ENCODE data around the gene KLHL10. TPM values are rescaled to one million over a fixed set of nuclear protein-coding genes. Genes with fewer than 3 reads are reported as not detected.

KLHL10 gene
- total and polyA plus RNA-seq, 4 donors, result 0.11 to 0.63 (median 0.30) TPM; not detected in 1

DNA sequence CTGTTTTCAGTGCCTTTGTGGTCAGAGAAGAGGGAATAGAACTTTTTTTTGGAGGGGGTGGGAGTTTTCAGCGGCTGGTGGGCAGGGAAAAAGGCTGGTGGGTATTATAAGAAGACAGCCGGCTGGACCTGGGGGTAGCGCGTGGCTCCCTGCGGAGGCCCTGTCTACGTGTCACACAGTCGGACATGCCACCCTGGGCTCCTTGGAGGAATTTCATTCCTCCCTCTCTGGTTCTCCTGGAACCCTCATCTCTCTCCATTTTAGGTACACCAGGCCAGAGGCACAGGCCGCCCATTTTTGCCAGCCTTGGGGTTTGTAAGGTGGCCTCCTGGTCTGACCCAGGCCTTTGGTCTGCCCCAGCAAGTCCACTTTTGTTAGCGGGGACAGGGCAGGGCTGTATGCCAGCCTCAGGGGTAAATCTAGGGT lies 23.9 kb upstream of the KLHL10 start:
- H3K4me3 ChIP-seq (ENCODE audit: low read depth, low read length), result peak overlapping the region; percentile 75
- 35% methylated on average over 9 of the region's 9 CpGs for WGBS (ENCODE audit: insufficient coverage)
- H3K27me3 ChIP-seq (ENCODE audit: control insufficient read depth, insufficient read depth, low read length), result no peaks in the 10 kb centered on the region
- DNase-seq (ENCODE audit: low read depth in 4 of 6, low spot score in 6 of 6), result no peak
- peaks cover 40% of the 10 kb centered on the region for H3K4me1 ChIP-seq (ENCODE audit: control insufficient read depth, insufficient read depth, low read length)
- no peaks in the 10 kb centered on the region for H3K9me3 ChIP-seq (ENCODE audit: control insufficient read depth, insufficient read depth, low read length)
- H3K36me3 ChIP-seq (ENCODE audit: control insufficient read depth, insufficient read depth, low read length), result peaks cover 22% of the 10 kb centered on the region
- H3K27ac ChIP-seq (ENCODE audit: low read depth, low read length), result no peak overlapping the region

DNA sequence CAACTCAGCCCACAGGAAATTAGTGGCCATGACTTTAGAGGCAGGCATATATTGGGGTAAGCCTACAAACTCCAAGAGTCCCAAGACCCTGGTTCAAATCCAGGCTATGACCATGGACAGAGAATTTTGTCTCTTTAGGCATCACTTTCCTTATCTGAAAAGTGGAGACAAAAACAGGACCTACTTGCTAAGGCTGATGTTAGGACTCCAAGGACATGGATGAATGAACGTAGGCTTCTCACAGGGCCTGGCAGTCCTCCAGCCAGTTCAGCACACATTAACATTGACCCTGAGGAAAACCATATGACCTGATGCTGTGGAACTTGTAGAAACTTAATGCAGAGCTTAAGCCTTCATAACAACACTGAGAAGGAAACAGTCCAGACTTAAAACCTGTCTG lies 23.4 kb upstream of the KLHL10 start:
- Histone ChIP-seq H3K9me3 (ENCODE audit: control insufficient read depth, insufficient read depth, low read length) (no peaks in the 10 kb centered on the region), H3K27ac (ENCODE audit: low read depth, low read length) (no peak overlapping the region), H3K4me1 (ENCODE audit: control insufficient read depth, insufficient read depth, low read length) (peaks cover 40% of the 10 kb centered on the region), H3K27me3 (ENCODE audit: control insufficient read depth, insufficient read depth, low read length) (no peaks in the 10 kb centered on the region), H3K4me3 (ENCODE audit: low read depth, low read length) (no peak overlapping the region), H3K36me3 (ENCODE audit: control insufficient read depth, insufficient read depth, low read length) (peaks cover 22% of the 10 kb centered on the region)
- WGBS (ENCODE audit: insufficient coverage), result no CpG with 5 or more reads among the region's 1 CpG
- DNase-seq (ENCODE audit: low read depth in 4 of 6, low spot score in 6 of 6), result no peak

DNA sequence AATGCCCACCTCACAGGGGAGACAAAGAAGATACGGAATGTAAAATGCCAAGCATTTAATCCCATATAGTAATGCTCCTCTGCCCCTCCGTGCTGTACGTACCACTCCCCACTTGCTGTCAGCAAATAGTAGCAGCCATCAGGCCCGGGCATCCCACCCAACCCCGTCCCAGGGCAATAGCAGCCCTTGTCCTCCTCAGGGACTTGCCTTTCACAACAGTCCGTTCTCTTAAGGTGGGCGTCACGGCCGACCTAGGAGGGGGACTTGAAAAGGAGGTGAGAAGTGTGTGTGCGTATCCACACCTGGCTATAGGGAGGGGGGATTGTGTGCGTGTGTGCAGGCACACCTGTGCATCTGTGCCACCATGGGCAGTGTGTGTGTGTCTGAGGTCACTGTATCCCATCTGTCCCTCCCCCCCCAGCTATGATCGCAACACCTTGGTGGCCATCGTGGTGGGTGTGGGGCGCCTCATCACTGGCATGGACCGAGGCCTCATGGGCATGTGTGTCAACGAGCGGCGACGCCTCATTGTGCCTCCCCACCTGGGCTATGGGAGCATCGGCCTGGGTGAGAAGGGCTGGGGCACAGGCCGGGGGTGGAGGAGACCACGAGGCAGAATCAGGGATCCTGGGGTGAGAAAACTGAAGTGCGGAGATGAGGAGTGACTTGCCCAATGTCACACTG lies 20.8 kb upstream of the KLHL10 start:
- Histone ChIP-seq H3K4me1 (ENCODE audit: control insufficient read depth, insufficient read depth, low read length) (peaks cover 20% of the 10 kb centered on the region), H3K27me3 (ENCODE audit: control insufficient read depth, insufficient read depth, low read length) (no peaks in the 10 kb centered on the region), H3K27ac (ENCODE audit: low read depth, low read length) (no peak overlapping the region), H3K9me3 (ENCODE audit: control insufficient read depth, insufficient read depth, low read length) (no peaks in the 10 kb centered on the region), H3K36me3 (ENCODE audit: control insufficient read depth, insufficient read depth, low read length) (peaks cover 27% of the 10 kb centered on the region), H3K4me3 (ENCODE audit: low read depth, low read length) (no peak overlapping the region)
- 98% methylated on average over 20 of the region's 23 CpGs for WGBS (ENCODE audit: insufficient coverage)
- DNase-seq (ENCODE audit: low read depth in 4 of 6, low spot score in 6 of 6), result no peak

DNA sequence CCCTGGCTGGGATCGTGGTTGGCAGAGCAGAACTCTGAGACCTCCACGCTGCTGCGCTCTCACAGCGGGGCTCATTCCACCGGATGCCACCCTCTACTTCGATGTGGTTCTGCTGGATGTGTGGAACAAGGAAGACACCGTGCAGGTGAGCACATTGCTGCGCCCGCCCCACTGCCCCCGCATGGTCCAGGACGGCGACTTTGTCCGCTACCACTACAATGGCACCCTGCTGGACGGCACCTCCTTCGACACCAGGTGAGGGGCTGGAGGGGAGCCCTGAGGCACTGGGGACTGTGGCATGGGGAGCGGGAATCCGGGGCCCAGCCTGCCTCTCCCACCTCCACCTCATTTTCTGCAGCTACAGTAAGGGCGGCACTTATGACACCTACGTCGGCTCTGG lies 19.6 kb upstream of the KLHL10 start:
- Histone ChIP-seq H3K9me3 (ENCODE audit: control insufficient read depth, insufficient read depth, low read length) (no peaks in the 10 kb centered on the region), H3K27me3 (ENCODE audit: control insufficient read depth, insufficient read depth, low read length) (no peaks in the 10 kb centered on the region), H3K36me3 (ENCODE audit: control insufficient read depth, insufficient read depth, low read length) (peaks cover 27% of the 10 kb centered on the region), H3K27ac (ENCODE audit: low read depth, low read length) (no peak overlapping the region), H3K4me1 (ENCODE audit: control insufficient read depth, insufficient read depth, low read length) (peaks cover 8% of the 10 kb centered on the region), H3K4me3 (ENCODE audit: low read depth, low read length) (no peak overlapping the region)
- WGBS (ENCODE audit: insufficient coverage), result 90% methylated on average over 8 of the region's 20 CpGs
- DNase-seq (ENCODE audit: low read depth in 4 of 6, low spot score in 6 of 6), result no peak

DNA sequence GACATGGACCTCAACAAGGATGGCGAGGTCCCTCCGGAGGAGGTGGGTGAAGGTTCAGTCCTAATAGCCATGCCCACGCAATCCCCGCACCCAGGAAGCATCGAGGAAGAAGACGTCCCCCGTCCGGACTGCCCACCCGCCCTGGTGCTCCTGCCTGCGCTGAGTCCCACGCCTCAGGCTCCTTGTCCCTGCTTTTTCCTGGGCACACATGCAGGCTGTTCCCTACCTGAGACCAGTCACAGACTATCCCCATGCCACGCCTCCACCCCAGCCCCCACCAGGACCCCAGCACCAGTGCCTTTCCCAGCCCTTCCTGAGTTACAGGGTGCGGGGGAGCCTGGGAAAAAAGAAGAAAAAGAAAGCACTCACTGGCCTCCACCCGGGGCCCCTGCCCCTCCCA lies 15.8 kb upstream of the KLHL10 start:
- Histone ChIP-seq H3K4me3 (ENCODE audit: low read depth, low read length) (no peak overlapping the region), H3K4me1 (ENCODE audit: control insufficient read depth, insufficient read depth, low read length) (no peaks in the 10 kb centered on the region), H3K36me3 (ENCODE audit: control insufficient read depth, insufficient read depth, low read length) (peaks cover 50% of the 10 kb centered on the region), H3K27me3 (ENCODE audit: control insufficient read depth, insufficient read depth, low read length) (no peaks in the 10 kb centered on the region), H3K27ac (ENCODE audit: low read depth, low read length) (no peak overlapping the region), H3K9me3 (ENCODE audit: control insufficient read depth, insufficient read depth, low read length) (no peaks in the 10 kb centered on the region)
- 91% methylated on average over 14 of the region's 14 CpGs for WGBS (ENCODE audit: insufficient coverage)
- DNase-seq (ENCODE audit: low read depth in 4 of 6, low spot score in 6 of 6), result no peak

DNA sequence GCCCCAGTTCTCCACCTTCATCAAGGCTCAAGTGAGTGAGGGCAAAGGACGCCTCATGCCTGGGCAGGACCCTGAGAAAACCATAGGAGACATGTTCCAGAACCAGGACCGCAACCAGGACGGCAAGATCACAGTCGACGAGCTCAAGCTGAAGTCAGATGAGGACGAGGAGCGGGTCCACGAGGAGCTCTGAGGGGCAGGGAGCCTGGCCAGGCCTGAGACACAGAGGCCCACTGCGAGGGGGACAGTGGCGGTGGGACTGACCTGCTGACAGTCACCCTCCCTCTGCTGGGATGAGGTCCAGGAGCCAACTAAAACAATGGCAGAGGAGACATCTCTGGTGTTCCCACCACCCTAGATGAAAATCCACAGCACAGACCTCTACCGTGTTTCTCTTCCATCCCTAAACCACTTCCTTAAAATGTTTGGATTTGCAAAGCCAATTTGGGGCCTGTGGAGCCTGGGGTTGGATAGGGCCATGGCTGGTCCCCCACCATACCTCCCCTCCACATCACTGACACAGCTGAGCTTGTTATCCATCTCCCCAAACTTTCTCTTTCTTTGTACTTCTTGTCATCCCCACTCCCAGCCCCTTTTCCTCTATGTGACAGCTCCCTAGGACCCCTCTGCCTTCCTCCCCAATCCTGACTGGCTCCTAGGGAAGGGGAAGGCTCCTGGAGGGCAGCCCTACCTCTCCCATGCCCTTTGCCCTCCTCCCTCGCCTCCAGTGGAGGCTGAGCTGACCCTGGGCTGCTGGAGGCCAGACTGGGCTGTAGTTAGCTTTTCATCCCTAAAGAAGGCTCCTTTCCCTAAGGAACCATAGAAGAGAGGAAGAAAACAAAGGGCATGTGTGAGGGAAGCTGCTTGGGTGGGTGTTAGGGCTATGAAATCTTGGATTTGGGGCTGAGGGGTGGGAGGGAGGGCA lies 15.1 kb upstream of the KLHL10 start:
- WGBS (ENCODE audit: insufficient coverage), result 75% methylated on average over 9 of the region's 12 CpGs
- Histone ChIP-seq H3K27ac (ENCODE audit: low read depth, low read length) (no peak overlapping the region), H3K4me1 (ENCODE audit: control insufficient read depth, insufficient read depth, low read length) (no peaks in the 10 kb centered on the region), H3K27me3 (ENCODE audit: control insufficient read depth, insufficient read depth, low read length) (no peaks in the 10 kb centered on the region), H3K9me3 (ENCODE audit: control insufficient read depth, insufficient read depth, low read length) (no peaks in the 10 kb centered on the region), H3K36me3 (ENCODE audit: control insufficient read depth, insufficient read depth, low read length) (peaks cover 53% of the 10 kb centered on the region), H3K4me3 (ENCODE audit: low read depth, low read length) (no peak overlapping the region)
- DNase-seq (ENCODE audit: low read depth in 4 of 6, low spot score in 6 of 6), result no peak

DNA sequence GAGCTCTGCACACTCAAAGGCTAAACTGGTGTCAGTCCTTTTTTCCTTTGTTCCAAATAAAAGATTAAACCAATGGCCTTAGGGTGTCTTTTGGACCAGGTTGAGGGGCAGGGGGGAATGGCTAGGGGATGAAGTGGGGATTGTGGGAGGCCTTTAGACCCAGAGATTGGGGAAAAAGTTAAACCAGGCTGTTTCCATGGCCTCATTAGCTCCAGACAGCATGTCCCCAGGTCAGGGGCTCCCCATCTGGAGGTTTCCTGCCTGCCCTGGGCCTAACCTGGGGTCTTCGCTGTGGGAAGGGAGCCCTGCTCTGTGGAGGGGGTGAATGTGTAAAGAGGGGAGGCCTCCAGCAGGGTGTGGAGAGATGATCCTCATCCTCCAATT lies 14.5 kb upstream of the KLHL10 start:
- no CpG with 5 or more reads among the region's 1 CpG for WGBS (ENCODE audit: insufficient coverage)
- Histone ChIP-seq H3K36me3 (ENCODE audit: control insufficient read depth, insufficient read depth, low read length) (peaks cover 49% of the 10 kb centered on the region), H3K27ac (ENCODE audit: low read depth, low read length) (no peak overlapping the region), H3K9me3 (ENCODE audit: control insufficient read depth, insufficient read depth, low read length) (no peaks in the 10 kb centered on the region), H3K27me3 (ENCODE audit: control insufficient read depth, insufficient read depth, low read length) (no peaks in the 10 kb centered on the region), H3K4me3 (ENCODE audit: low read depth, low read length) (no peak overlapping the region), H3K4me1 (ENCODE audit: control insufficient read depth, insufficient read depth, low read length) (no peaks in the 10 kb centered on the region)
- no peak for DNase-seq (ENCODE audit: low read depth in 4 of 6, low spot score in 6 of 6)

DNA sequence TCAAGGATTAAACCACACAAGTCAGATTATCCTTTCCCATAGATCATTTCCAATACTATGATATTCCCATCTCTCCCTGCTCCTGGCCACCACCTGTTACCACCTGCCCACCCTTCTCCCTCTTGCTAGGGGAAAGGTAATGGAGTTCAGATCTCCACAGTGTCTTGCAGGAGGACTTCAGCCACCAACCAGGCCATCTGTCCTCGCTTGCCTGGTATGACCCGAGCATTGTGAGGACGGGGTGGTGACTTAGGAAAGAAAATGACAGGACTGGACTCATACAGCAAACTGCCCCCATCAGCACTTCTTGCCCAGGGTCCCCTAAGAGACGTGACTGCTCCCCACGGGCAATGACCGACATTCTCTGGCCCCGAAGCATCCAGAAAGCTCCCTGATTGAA lies 14.0 kb upstream of the KLHL10 start:
- no peaks in the 10 kb centered on the region for H3K27me3 ChIP-seq (ENCODE audit: control insufficient read depth, insufficient read depth, low read length)
- H3K4me3 ChIP-seq (ENCODE audit: low read depth, low read length), result no peak overlapping the region
- DNase-seq (ENCODE audit: low read depth in 4 of 6, low spot score in 6 of 6), result no peak
- 79% methylated on average over 5 of the region's 7 CpGs for WGBS (ENCODE audit: insufficient coverage)
- peaks cover 51% of the 10 kb centered on the region for H3K36me3 ChIP-seq (ENCODE audit: control insufficient read depth, insufficient read depth, low read length)
- H3K27ac ChIP-seq (ENCODE audit: low read depth, low read length), result no peak overlapping the region
- H3K9me3 ChIP-seq (ENCODE audit: control insufficient read depth, insufficient read depth, low read length), result no peaks in the 10 kb centered on the region
- H3K4me1 ChIP-seq (ENCODE audit: control insufficient read depth, insufficient read depth, low read length), result no peaks in the 10 kb centered on the region

DNA sequence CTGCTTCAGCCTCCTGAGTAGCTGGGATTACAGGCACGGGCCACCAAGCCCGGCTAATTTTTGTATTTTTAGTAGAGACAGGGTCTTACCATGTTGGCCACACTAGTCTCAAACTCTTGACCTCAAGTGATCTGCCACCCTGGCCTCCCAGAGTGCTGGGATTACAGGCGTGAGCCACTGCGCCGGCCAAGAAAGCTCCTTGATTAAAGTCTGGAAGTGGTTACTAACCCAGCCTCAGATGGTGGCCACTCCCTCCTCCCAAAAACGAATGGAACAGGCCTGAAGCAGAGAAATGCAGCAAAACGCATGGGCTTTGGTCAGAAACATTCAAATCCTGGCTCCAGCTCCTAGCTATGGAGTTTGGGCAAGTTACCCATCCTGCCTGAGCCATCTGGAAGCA lies 13.5 kb upstream of the KLHL10 start:
- Histone ChIP-seq H3K36me3 (ENCODE audit: control insufficient read depth, insufficient read depth, low read length) (peaks cover 54% of the 10 kb centered on the region), H3K4me3 (ENCODE audit: low read depth, low read length) (no peak overlapping the region), H3K9me3 (ENCODE audit: control insufficient read depth, insufficient read depth, low read length) (no peaks in the 10 kb centered on the region), H3K27me3 (ENCODE audit: control insufficient read depth, insufficient read depth, low read length) (no peaks in the 10 kb centered on the region), H3K27ac (ENCODE audit: low read depth, low read length) (peak overlapping the region; percentile 7), H3K4me1 (ENCODE audit: control insufficient read depth, insufficient read depth, low read length) (no peaks in the 10 kb centered on the region)
- DNase-seq (ENCODE audit: low read depth in 4 of 6, low spot score in 6 of 6), result no peak
- WGBS (ENCODE audit: insufficient coverage), result 80% methylated on average over 7 of the region's 7 CpGs
